Fibroblast of lung (primary cell): ENCODE data around the gene SLC17A2. TPM values are rescaled to one million over a fixed set of nuclear protein-coding genes. Genes with fewer than 3 reads are reported as not detected.
"Not testable (repeated sequence)": the region's sequence is repeated elsewhere in the genome, so short reads cannot be mapped to it uniquely, and the experiment has no call there.

Experiments
- DNase-seq, 2 donors: peaks; one replicate each; pipeline versions ENCODE4 v3.0.0 to v3.0.0-alpha.2; 2010; ENCODE audit warnings: low read depth in 2 of 2
- H2AFZ ChIP-seq: 2 replicates; pipeline ENCODE4 v1.5.1; 2012; ENCODE audit warnings: low read length, control low read depth, inconsistent platforms
- H3K27ac ChIP-seq: 2 replicates; pipeline ENCODE4 v1.5.1; 2011; ENCODE audit warnings: low read length, control low read depth; ENCODE audit not compliant: insufficient read depth
- H3K27me3 ChIP-seq: 2 replicates; pipeline ENCODE4 v1.5.1; 2011; ENCODE audit warnings: mild to moderate bottlenecking, low read length; ENCODE audit not compliant: control insufficient read depth, insufficient read depth
- H3K36me3 ChIP-seq: 2 replicates; pipeline ENCODE4 v1.5.1; 2011; ENCODE audit warnings: low read length; ENCODE audit not compliant: control insufficient read depth, insufficient read depth
- H3K4me1 ChIP-seq: 2 replicates; pipeline ENCODE4 v1.5.1; 2011; ENCODE audit warnings: low read length; ENCODE audit not compliant: control insufficient read depth, insufficient read depth; ENCODE audit errors: extremely low read depth
- H3K4me2 ChIP-seq: 2 replicates; pipeline ENCODE4 v1.5.1; 2011; ENCODE audit warnings: low read length, control low read depth; ENCODE audit not compliant: insufficient read depth; ENCODE audit errors: extremely low read depth
- H3K4me3 ChIP-seq, 4 experiments: fragments of 200-600 bp in 1 of 4; sonication (generic) in 1 of 4; replicated peaks in 1 of 4; 2 replicates each; pipeline ENCODE4 v1.5.1; 2011 to 2016; ENCODE audit warnings: low read length in 4 of 4, low read depth in 3 of 4, mild to moderate bottlenecking in 3 of 4, control low read depth in 2 of 4, inconsistent platforms in 1 of 4, mixed read lengths in 1 of 4; ENCODE audit not compliant: insufficient read depth in 1 of 4; ENCODE audit errors: control extremely low read depth in 1 of 4
- H3K79me2 ChIP-seq: 2 replicates; pipeline ENCODE4 v1.5.1; 2012; ENCODE audit warnings: mild to moderate bottlenecking, low read length, inconsistent platforms; ENCODE audit not compliant: control insufficient read depth, insufficient read depth
- H3K9ac ChIP-seq: 2 replicates; pipeline ENCODE4 v1.5.1; 2011; ENCODE audit warnings: mild to moderate bottlenecking, low read length, control low read depth; ENCODE audit not compliant: insufficient read depth
- H3K9me3 ChIP-seq: 2 replicates; pipeline ENCODE4 v1.5.1; 2012; ENCODE audit warnings: low read depth, low read length; ENCODE audit not compliant: control insufficient read depth, insufficient read depth
- H4K20me1 ChIP-seq: 2 replicates; pipeline ENCODE4 v1.5.1; 2011; ENCODE audit warnings: low read length; ENCODE audit not compliant: control insufficient read depth, insufficient read depth; ENCODE audit errors: extremely low read depth
- CTCF ChIP-seq, 2 donors: IDR thresholded peaks in 1 of 2; conservative IDR thresholded peaks in 1 of 2; 1 replicate in 1 of 2; 2 replicates in 1 of 2; pipeline ENCODE4 v1.5.1; 2011 to 2012; ENCODE audit warnings: low read length in 2 of 2, control low read depth in 1 of 2, inconsistent platforms in 1 of 2, low read depth in 1 of 2, mild to moderate bottlenecking in 1 of 2
- EZH2 ChIP-seq: IDR thresholded peaks from 2 replicates; pipeline ENCODE4 v1.5.1; 2012; ENCODE audit warnings: low read length, control low read depth, mild to moderate bottlenecking; ENCODE audit errors: missing control alignments
- polyA plus RNA-seq, 2 donors: library from polyadenylated mRNA; depleted of rRNA in 1 of 2; stranded (reverse) in 1 of 2; unstranded in 1 of 2; fragments of >200 nt; gene quantifications; 2 replicates each; pipeline ENCODE4 v1.2.1, GENCODE V29; 2011 to 2012; ENCODE audit warnings: missing spikeins in 1 of 2
- total RNA-seq: library from RNA; depleted of rRNA; stranded (reverse); fragments of >200 nt; gene quantifications from 2 replicates; pipeline ENCODE4 v1.2.1, GENCODE V29; 2014

The SLC17A2 gene
- total and polyA plus RNA-seq, 2 donors (not counting 1 experiment from before 2014, with no cell fraction given): not detected

- DNase-seq: no peak
- Histone ChIP-seq H3K4me1 (no peaks in the 10 kb centered on the region), H3K4me3 (no peak overlapping the region), H2AFZ (no peak overlapping the region), H3K9me3 (no peaks in the 10 kb centered on the region), H3K36me3 (no peaks in the 10 kb centered on the region), H4K20me1 (no peaks in the 10 kb centered on the region), H3K79me2 (no peaks in the 10 kb centered on the region), H3K27ac (no peak overlapping the region), H3K27me3 (no peaks in the 10 kb centered on the region), H3K4me2 (no peak overlapping the region), H3K9ac (no peak overlapping the region)
- no peak for TF ChIP-seq EZH2
- no peak for TF ChIP-seq CTCF (conservative IDR thresholded peaks at IDR 0.05 in 1 of 2, IDR thresholded peaks at IDR 0.05 in 1 of 2; ENCODE audit: low read depth in 1 of 2, low read length in 2 of 2)
These were observed 869 bp upstream of the SLC17A2 start for GRCh38 chr6:25931411-25931709.

GRCh38 chr6:25929785-25930184, 706 bp downstream of the SLC17A2 start:
- not testable (repeated sequence) for H3K4me1 ChIP-seq, H3K27me3 ChIP-seq, H3K9ac ChIP-seq, DNase-seq, H3K9me3 ChIP-seq, H3K4me2 ChIP-seq, H2AFZ ChIP-seq, H3K79me2 ChIP-seq, H3K36me3 ChIP-seq, H4K20me1 ChIP-seq, H3K4me3 ChIP-seq, H3K27ac ChIP-seq

- Histone ChIP-seq H3K27ac (no peak overlapping the region), H3K9ac (no peak overlapping the region), H4K20me1 (no peaks in the 10 kb centered on the region), H3K9me3 (no peaks in the 10 kb centered on the region), H3K27me3 (no peaks in the 10 kb centered on the region), H3K79me2 (no peaks in the 10 kb centered on the region), H3K4me3 (no peak overlapping the region), H3K4me1 (no peaks in the 10 kb centered on the region), H2AFZ (no peak overlapping the region), H3K4me2 (no peak overlapping the region), H3K36me3 (no peaks in the 10 kb centered on the region)
- no peak for TF ChIP-seq EZH2
- TF ChIP-seq CTCF (conservative IDR thresholded peaks at IDR 0.05 in 1 of 2, IDR thresholded peaks at IDR 0.05 in 1 of 2; ENCODE audit: low read depth in 1 of 2, low read length in 2 of 2): no peak
- DNase-seq: no peak
These were observed 1.7 kb downstream of the SLC17A2 start for GRCh38 chr6:25928562-25929324.
